Measurements from ENCODE around the gene CLCF1. TPM values are rescaled to one million over a fixed set of nuclear protein-coding genes. Genes with fewer than 3 reads are reported as not detected.
A peak's percentile ranks its signal among the peaks of the same experiment; 100 is the strongest.

CLCF1 gene
- total and polyA plus RNA-seq, 7 donors = 0.92 to 49.8 (median 4.3) TPM

GRCh38 chr11:67393990-67394389 is 20.6 kb upstream of the CLCF1 start:
- TF ChIP-seq CTCF (IDR thresholded peaks at IDR 0.05) (no peak), EP300 (IDR thresholded peaks at IDR 0.05) (no peak), POLR2A (IDR thresholded peaks at IDR 0.05) (no peak), POLR2AphosphoS5 (IDR thresholded peaks at IDR 0.05) (no peak)
- intact Hi-C loops (cut with DNase I) = no loop called here
- WGBS, 2 donors = 86 to 92% methylated on average over 5 of the region's 5 CpGs
- DNase-seq = no peak
- H3K27ac ChIP-seq = no peak overlapping the region
- no peaks in the 10 kb centered on the region for H3K9me3 ChIP-seq
- H3K4me1 ChIP-seq = peaks cover 0 to 50% (median 23%) of the 10 kb centered on the region in 4 donors
- H3K27me3 ChIP-seq = no peaks in the 10 kb centered on the region
- H3K36me3 ChIP-seq = peaks cover 17 to 54% (median 23%) of the 10 kb centered on the region in 4 donors
- no peak overlapping the region for H3K4me3 ChIP-seq

GRCh38 chr11:67393437-67393836 is 20.0 kb upstream of the CLCF1 start:
- intact Hi-C loops (cut with DNase I) = no loop called here
- no peaks in the 10 kb centered on the region for H3K9me3 ChIP-seq
- no peaks in the 10 kb centered on the region for H3K27me3 ChIP-seq
- no peak overlapping the region for H3K4me3 ChIP-seq
- DNase-seq = no peak
- H3K27ac ChIP-seq = no peak overlapping the region
- peaks cover 11 to 49% (median 18%) of the 10 kb centered on the region in 4 donors for H3K36me3 ChIP-seq
- TF ChIP-seq CTCF (IDR thresholded peaks at IDR 0.05) (no peak), POLR2A (IDR thresholded peaks at IDR 0.05) (no peak), POLR2AphosphoS5 (IDR thresholded peaks at IDR 0.05) (no peak), EP300 (IDR thresholded peaks at IDR 0.05) (no peak)
- 93 to 94% methylated on average over 18 of the region's 18 CpGs for WGBS, 2 donors
- H3K4me1 ChIP-seq = peaks cover 0 to 48% (median 19%) of the 10 kb centered on the region in 4 donors

GRCh38 chr11:67392183-67392715 is 18.9 kb upstream of the CLCF1 start:
- 4 to 11% methylated on average over 31 of the region's 31 CpGs for WGBS, 2 donors
- H3K9me3 ChIP-seq = no peaks in the 10 kb centered on the region
- peaks cover 0 to 37% (median 6%) of the 10 kb centered on the region in 4 donors for H3K36me3 ChIP-seq
- DNase-seq = no peak
- H3K27ac ChIP-seq = peak overlapping the region; percentile 84 to 89 (median 85)
- H3K4me1 ChIP-seq = peaks cover 0 to 40% (median 19%) of the 10 kb centered on the region in 4 donors
- no peaks in the 10 kb centered on the region for H3K27me3 ChIP-seq
- peak overlapping the region; percentile 65 to 87 (median 80) for H3K4me3 ChIP-seq
- TF ChIP-seq POLR2A (IDR thresholded peaks at IDR 0.05) = no peak
- TF ChIP-seq CTCF (IDR thresholded peaks at IDR 0.05) = no peak
- no peak for TF ChIP-seq EP300 (IDR thresholded peaks at IDR 0.05)
- no peak for TF ChIP-seq POLR2AphosphoS5 (IDR thresholded peaks at IDR 0.05)
- intact Hi-C loops (cut with DNase I) = no loop called here

GRCh38 chr11:67391304-67392182 is 18.1 kb upstream of the CLCF1 start, which contains the start of gene RAD9A:
TSS of gene RAD9A (plus strand) at chr11:67391986. CDS start at chr11:67392045, 59 bp downstream.
- Histone ChIP-seq H3K36me3 (peaks cover 0 to 30% (median 2%) of the 10 kb centered on the region in 4 donors), H3K4me1 (peaks cover 0 to 32% (median 19%) of the 10 kb centered on the region in 4 donors), H3K4me3 (peak within 1 kb of the TSS; percentile 65 to 87 (median 80)), H3K9me3 (no peaks in the 10 kb centered on the region), H3K27ac (peak within 1 kb of the TSS; percentile 84 to 89 (median 85)), H3K27me3 (no peaks in the 10 kb centered on the region)
- intact Hi-C loops (cut with DNase I) = no loop called here
- DNase-seq = peak; percentile 98
- WGBS, 2 donors = 0% methylated on average over 75 of the region's 75 CpGs
- TF ChIP-seq POLR2AphosphoS5 (IDR thresholded peaks at IDR 0.05) (peak; percentile 53 to 91 (median 88)), EP300 (IDR thresholded peaks at IDR 0.05) (peak in 1 of 4 donors; percentile 80), POLR2A (IDR thresholded peaks at IDR 0.05) (peak; percentile 31 to 53), CTCF (IDR thresholded peaks at IDR 0.05) (no peak)
